ENCODE results near the gene KRT86. TPM values are rescaled to one million over a fixed set of nuclear protein-coding genes. Genes with fewer than 3 reads are reported as not detected.

KRT86 gene
- total RNA-seq, 1 donor from 2014 or later, result 0.96 TPM

DNA sequence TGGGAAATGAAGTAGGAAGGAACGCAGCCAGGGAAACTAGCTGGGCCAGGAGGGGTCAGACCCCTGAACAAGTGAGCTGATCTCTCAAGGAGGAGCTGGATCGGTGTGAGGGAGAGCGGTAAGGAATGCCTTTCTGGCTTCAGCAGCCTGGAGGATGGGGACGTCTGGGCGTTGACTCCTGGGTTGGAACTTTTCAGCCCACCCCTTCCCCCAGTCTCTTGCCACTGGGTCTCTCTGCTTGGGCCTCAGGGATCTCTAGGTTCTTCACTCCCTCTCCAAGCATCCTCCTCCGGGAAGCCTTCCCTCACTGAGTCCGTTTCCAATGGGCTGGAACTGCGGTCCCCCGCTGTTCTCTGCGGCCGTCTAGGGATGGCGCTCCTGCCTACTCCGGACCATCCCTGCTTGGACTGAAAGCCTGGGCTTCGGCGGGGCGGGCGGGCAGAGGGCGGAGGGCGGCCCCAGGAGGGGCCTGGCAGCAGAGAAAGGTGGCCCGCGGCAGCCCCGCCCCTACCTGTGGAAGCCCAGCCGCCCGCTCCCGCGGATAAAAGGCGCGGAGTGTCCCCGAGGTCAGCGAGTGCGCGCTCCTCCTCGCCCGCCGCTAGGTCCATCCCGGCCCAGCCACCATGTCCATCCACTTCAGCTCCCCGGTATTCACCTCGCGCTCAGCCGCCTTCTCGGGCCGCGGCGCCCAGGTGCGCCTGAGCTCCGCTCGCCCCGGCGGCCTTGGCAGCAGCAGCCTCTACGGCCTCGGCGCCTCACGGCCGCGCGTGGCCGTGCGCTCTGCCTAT, 41.6 kb upstream of the KRT86 start, which contains the start of gene KRT7:
TSS of gene KRT7 (plus strand) at position 570 of the 788 bp plus-strand sequence. CDS start at position 624, 54 bp downstream.
- TF ChIP-seq, protein P1, sequence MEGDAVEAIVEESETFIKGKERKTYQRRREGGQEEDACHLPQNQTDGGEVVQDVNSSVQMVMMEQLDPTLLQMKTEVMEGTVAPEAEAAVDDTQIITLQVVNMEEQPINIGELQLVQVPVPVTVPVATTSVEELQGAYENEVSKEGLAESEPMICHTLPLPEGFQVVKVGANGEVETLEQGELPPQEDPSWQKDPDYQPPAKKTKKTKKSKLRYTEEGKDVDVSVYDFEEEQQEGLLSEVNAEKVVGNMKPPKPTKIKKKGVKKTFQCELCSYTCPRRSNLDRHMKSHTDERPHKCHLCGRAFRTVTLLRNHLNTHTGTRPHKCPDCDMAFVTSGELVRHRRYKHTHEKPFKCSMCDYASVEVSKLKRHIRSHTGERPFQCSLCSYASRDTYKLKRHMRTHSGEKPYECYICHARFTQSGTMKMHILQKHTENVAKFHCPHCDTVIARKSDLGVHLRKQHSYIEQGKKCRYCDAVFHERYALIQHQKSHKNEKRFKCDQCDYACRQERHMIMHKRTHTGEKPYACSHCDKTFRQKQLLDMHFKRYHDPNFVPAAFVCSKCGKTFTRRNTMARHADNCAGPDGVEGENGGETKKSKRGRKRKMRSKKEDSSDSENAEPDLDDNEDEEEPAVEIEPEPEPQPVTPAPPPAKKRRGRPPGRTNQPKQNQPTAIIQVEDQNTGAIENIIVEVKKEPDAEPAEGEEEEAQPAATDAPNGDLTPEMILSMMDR (IDR thresholded peaks at IDR 0.05), result peak in 1 of 3 experiments; percentile 28
- intact Hi-C loops (cut with DNase I), result no loop called here
- Histone ChIP-seq H3K9me3 (no peaks in the 10 kb centered on the region), H3K27me3 (peaks cover 4% of the 10 kb centered on the region), H3K36me3 (no peaks in the 10 kb centered on the region), H3K4me3 (peak within 1 kb of the TSS; percentile 5 to 45), H3K4me1 (peaks cover 15 to 31% of the 10 kb centered on the region in 2 donors), H3K27ac (peak within 1 kb of the TSS; percentile 19 to 83)
- DNase-seq (ENCODE audit: low spot score in 2 of 2), result no peak

DNA sequence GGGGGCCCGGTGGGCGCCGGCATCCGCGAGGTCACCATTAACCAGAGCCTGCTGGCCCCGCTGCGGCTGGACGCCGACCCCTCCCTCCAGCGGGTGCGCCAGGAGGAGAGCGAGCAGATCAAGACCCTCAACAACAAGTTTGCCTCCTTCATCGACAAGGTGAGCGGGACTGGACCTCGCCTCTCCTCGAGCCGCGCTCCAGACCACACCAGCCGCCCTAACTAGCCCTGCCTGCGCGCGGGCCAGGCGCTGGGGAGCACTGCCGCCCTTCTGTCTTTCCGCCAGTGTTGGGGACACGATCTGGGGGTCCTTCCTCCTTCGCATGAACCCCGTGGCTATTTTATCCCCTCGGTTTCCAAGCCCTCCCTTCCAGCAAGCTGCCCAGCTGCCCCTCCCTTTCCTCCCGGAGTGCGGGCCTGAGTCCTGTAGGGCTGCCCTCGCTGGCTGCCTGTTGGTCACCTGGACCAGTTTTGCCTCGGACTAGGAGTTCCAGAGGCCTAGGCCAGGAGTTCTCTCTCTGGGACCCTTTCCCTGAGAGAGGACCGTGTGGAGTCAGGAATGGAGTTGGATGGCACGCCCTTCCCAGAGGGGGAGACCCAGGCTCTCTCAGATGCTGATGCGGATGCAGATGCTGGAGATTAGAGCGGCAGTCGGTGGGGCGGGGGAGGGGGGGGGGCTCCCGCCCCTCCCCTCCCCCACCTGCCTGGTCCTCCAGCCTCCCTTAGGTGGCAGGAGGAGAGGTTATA, 40.8 kb upstream of the KRT86 start:
- no peaks in the 10 kb centered on the region for H3K36me3 ChIP-seq
- H3K4me3 ChIP-seq, result peak overlapping the region; percentile 5 to 45
- H3K27me3 ChIP-seq, result peaks cover 4% of the 10 kb centered on the region
- no peak for DNase-seq (ENCODE audit: low spot score in 2 of 2)
- TF ChIP-seq, protein P1 (IDR thresholded peaks at IDR 0.05), result no peak
- H3K27ac ChIP-seq, result peak overlapping the region; percentile 1 to 8
- H3K4me1 ChIP-seq, result peaks cover 15 to 31% of the 10 kb centered on the region in 2 donors
- no peaks in the 10 kb centered on the region for H3K9me3 ChIP-seq
- intact Hi-C loops (cut with DNase I), result no loop called here

DNA sequence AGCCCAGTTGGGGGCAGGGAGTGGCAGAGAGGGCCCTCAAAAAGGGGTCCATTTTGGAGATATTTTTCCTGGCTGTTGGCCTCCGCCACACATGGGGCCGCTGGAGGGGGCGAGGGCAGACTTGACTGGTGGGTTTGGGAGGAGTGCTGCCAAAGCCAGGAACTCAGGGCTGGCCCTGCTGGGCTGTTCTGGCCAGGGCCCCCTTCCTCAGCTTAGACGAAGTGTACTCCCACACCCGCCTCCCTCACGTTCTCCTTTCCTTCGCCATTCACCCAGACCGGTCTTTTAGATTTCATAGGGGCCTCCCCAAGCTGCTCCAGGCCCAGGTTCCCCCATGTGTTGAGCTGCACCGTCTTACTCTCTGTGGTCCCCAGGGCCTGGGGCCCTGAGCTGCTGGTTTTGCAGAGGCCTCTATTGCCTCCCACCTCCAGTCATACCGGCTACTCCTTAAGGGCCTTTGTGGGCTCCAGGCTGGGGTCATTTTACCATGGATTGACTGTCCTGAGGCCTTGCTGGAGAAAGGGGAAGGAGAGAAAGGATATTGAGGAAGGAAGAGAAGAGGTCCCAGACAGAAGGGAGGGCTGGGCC, 40.1 kb upstream of the KRT86 start:
- DNase-seq (ENCODE audit: low spot score in 2 of 2), result no peak
- peak overlapping the region in 1 of 2 donors; percentile 8 for H3K27ac ChIP-seq
- no peak overlapping the region for H3K4me3 ChIP-seq
- no peaks in the 10 kb centered on the region for H3K9me3 ChIP-seq
- no peaks in the 10 kb centered on the region for H3K36me3 ChIP-seq
- intact Hi-C loops (cut with DNase I), result no loop called here
- H3K4me1 ChIP-seq, result peaks cover 15 to 31% of the 10 kb centered on the region in 2 donors
- TF ChIP-seq, protein P1 (IDR thresholded peaks at IDR 0.05), result no peak
- H3K27me3 ChIP-seq, result peaks cover 4% of the 10 kb centered on the region

DNA sequence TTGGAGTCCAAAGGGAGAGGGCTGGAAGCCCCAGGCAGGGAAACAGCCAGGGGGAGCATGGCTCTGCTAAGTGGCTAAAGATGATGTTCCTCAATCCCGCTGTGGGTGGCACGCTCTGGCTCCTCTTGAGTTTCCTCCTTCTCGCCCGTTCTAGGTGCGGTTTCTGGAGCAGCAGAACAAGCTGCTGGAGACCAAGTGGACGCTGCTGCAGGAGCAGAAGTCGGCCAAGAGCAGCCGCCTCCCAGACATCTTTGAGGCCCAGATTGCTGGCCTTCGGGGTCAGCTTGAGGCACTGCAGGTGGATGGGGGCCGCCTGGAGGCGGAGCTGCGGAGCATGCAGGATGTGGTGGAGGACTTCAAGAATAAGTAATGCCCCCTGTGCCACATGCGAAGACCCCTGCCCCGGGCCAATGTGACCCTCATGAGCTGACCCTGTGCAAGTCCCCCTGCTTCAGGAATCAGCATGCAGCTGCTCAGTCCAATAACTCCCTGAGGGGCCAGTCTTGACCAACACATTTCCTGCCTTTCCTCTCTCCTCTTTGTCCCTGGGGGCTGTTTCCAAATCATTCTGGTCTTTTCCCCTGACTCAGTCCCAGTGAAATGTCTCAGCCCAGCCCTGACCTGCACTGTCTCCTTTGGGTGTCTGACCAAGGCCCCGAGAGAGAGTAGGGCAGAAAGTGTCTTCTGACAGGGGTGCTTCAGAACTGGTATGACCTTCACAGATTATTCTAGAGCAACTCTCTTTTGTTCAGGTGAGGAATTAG, 39.3 kb upstream of the KRT86 start:
- peaks cover 15 to 26% of the 10 kb centered on the region in 2 donors for H3K4me1 ChIP-seq
- no peaks in the 10 kb centered on the region for H3K9me3 ChIP-seq
- H3K27ac ChIP-seq, result peak overlapping the region in 1 of 2 donors; percentile 23
- H3K36me3 ChIP-seq, result no peaks in the 10 kb centered on the region
- TF ChIP-seq, protein P1 (IDR thresholded peaks at IDR 0.05), result no peak
- intact Hi-C loops (cut with DNase I), result no loop called here
- peaks cover 4% of the 10 kb centered on the region for H3K27me3 ChIP-seq
- H3K4me3 ChIP-seq, result peak overlapping the region in 1 of 2 donors; percentile 5
- no peak for DNase-seq (ENCODE audit: low spot score in 2 of 2)

DNA sequence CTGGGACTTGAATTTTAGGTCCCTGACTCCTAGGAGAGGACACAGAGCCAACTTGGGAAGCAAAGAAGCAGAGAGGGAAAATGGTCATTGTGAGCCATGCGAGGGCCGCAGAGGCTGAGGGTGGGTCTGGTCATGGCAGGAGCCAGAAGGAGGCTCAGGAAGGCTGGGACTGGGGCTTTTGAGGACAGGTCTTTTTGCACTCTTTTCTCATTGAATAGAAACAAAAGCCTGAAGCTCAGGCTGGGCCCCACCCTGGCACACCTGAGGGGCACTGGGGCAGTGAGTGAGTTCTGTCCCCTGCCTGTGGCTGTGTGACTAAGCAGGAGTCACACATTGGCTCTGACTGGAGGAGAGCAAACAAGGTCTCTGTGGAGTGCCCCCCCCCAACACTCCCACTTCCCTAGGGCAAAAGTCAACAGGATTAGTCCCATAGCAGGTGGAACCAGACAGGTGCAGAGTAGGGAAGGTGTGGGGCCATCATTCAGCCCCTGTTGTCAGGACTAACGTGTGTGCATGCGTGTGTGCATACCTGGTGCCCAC, 38.6 kb upstream of the KRT86 start:
- H3K27ac ChIP-seq, result peak overlapping the region in 1 of 2 donors; percentile 10
- H3K27me3 ChIP-seq, result peaks cover 4% of the 10 kb centered on the region
- no peaks in the 10 kb centered on the region for H3K9me3 ChIP-seq
- TF ChIP-seq, protein P1 (IDR thresholded peaks at IDR 0.05), result no peak
- peaks cover 11 to 21% of the 10 kb centered on the region in 2 donors for H3K4me1 ChIP-seq
- no peaks in the 10 kb centered on the region for H3K36me3 ChIP-seq
- no peak for DNase-seq (ENCODE audit: low spot score in 2 of 2)
- intact Hi-C loops (cut with DNase I), result no loop called here
- H3K4me3 ChIP-seq, result no peak overlapping the region
